Activated T-cell treated with anti-CD3 and anti-CD28 coated beads, Interleukin-2, amount 50 U/mL, for 72 hours (primary cell): ENCODE data around the gene KCND3. TPM values are rescaled to one million over a fixed set of nuclear protein-coding genes. Genes with fewer than 3 reads are reported as not detected.

ENCODE experiments used
- ATAC-seq, 2 donors: fragments of 150-1000 bp; cut with Tn5 transposase; replicated peaks in 1 of 2; 2 replicates each; pipeline ENCODE4 v1.10.0; 2021; ENCODE audit warnings: moderate library complexity in 2 of 2, mild to moderate bottlenecking in 1 of 2
- DNase-seq, 2 donors: peaks; one replicate each; pipeline ENCODE4 v3.0.0; 2021 to 2022; ENCODE audit warnings: mixed read lengths in 1 of 2
- H3K27ac Mint-ChIP-seq: one replicate; pipeline ENCODE4 v1.8.0; 2022; ENCODE audit warnings: mild to moderate bottlenecking, moderate library complexity, mixed read lengths
- H3K27me3 Mint-ChIP-seq: one replicate; pipeline ENCODE4 v1.8.0; 2022; ENCODE audit warnings: low read depth, mixed read lengths
- H3K36me3 Mint-ChIP-seq, 2 donors: one replicate each; pipeline ENCODE4 v1.8.0; 2022; ENCODE audit warnings: mixed read lengths in 2 of 2, mild to moderate bottlenecking in 1 of 2; ENCODE audit not compliant: insufficient read depth in 2 of 2
- H3K4me1 Mint-ChIP-seq: one replicate; pipeline ENCODE4 v1.8.0; 2022; ENCODE audit warnings: low read depth, mixed read lengths
- H3K4me3 Mint-ChIP-seq, 2 donors: one replicate each; pipeline ENCODE4 v1.8.0; 2022; ENCODE audit warnings: mild to moderate bottlenecking in 2 of 2, mixed read lengths in 2 of 2, moderate library complexity in 2 of 2
- H3K9me3 Mint-ChIP-seq, 2 donors: one replicate each; pipeline ENCODE4 v1.8.0; 2022; ENCODE audit warnings: mixed read lengths in 2 of 2
- total RNA-seq, 2 donors: library from RNA; stranded (reverse); gene quantifications; one replicate each; pipeline ENCODE4 v1.2.3, GENCODE V29; 2022

The KCND3 gene
- total RNA-seq, 2 donors from 2014 or later, result not detected

GRCh38 chr1:111981090-111981489 lies 8.4 kb downstream of the KCND3 start:
- no peak overlapping the region for H3K27ac Mint-ChIP-seq
- H3K36me3 Mint-ChIP-seq, result no peaks in the 10 kb centered on the region
- no peak for DNase-seq

DNA sequence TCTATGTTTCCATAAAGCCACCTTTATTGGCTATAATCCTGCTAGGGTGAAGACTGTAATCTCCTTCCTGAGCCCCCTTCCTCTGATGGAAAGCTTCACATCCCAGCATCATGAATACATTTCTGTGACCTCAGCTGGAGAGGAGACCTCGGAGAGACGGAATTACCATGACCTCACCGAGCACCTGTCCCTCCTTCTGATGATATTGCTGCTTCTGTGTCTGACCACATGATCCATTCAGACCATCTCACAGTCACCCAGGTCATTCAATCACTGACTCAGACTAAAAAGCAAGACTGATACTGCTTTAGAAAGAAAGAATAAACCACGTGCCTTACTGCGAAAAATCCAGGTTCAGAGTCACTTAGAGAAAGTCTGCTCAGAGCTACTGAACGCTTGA lies 8.8 kb downstream of the KCND3 start:
- no peaks in the 10 kb centered on the region for H3K9me3 Mint-ChIP-seq

More at GRCh38 chr1:111981090-111981489, 8.4 kb downstream of the KCND3 start:
- ATAC-seq, result no peak
- H3K27me3 Mint-ChIP-seq, result peaks cover 55% of the 10 kb centered on the region
- H3K4me1 Mint-ChIP-seq, result no peaks in the 10 kb centered on the region
- H3K9me3 Mint-ChIP-seq, result no peaks in the 10 kb centered on the region
- H3K4me3 Mint-ChIP-seq, result no peak overlapping the region

DNA sequence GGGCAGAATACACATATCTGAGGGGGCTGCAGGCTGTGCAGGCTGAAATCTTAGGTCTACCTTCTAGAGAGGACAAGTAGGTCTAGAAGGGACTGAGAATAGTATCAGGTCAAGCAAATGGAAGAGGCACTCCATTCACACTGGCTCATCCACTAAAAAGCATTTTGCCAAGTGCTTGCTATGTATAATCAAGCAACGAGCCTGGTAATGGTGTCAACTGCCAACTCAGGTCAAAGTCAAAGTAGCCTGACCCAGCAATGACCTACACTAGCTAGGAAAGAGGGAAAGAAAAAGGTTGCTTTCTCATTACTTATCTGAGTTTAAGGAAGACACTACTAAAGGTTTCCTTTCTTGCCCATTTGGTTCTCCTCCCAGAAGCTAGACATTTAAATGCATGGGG lies 10.8 kb downstream of the KCND3 start:
- no peaks in the 10 kb centered on the region for H3K36me3 Mint-ChIP-seq
- no peak overlapping the region for H3K27ac Mint-ChIP-seq
- ATAC-seq (no peak), DNase-seq (no peak)
- peaks cover 60% of the 10 kb centered on the region for H3K27me3 Mint-ChIP-seq
- H3K4me3 Mint-ChIP-seq, result no peak overlapping the region
- no peaks in the 10 kb centered on the region for H3K4me1 Mint-ChIP-seq
- H3K9me3 Mint-ChIP-seq, result no peaks in the 10 kb centered on the region

More for the DNA sequence above, 8.8 kb downstream of the KCND3 start:
- H3K36me3 Mint-ChIP-seq, result no peaks in the 10 kb centered on the region
- peaks cover 57% of the 10 kb centered on the region for H3K27me3 Mint-ChIP-seq
- no peaks in the 10 kb centered on the region for H3K4me1 Mint-ChIP-seq
- H3K4me3 Mint-ChIP-seq, result no peak overlapping the region
- no peak overlapping the region for H3K27ac Mint-ChIP-seq
- no peak for DNase-seq
- no peak for ATAC-seq

DNA sequence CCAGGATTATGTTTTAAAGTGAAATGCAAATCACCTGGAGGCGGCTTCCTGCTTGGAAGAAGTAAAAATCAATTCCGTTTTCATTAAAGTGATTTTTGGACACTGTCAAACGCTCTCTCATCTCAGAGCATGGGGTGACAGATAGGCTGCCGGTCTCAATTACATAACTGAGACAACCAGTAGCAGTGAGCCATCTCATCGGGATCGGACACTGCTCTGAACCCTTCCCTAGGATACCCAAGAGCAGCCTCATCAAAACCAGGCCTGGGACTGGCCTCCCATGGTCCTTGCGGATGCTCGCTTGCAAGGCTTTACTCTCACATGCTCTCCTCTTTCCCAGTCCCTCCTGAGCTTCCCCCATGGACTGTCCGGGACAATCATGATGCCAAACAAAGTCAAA lies 12.1 kb downstream of the KCND3 start:
- H3K27me3 Mint-ChIP-seq, result peaks cover 63% of the 10 kb centered on the region
- H3K4me3 Mint-ChIP-seq, result no peak overlapping the region
- H3K4me1 Mint-ChIP-seq, result no peaks in the 10 kb centered on the region
- DNase-seq (no peak), ATAC-seq (no peak)
- H3K27ac Mint-ChIP-seq, result no peak overlapping the region
- no peaks in the 10 kb centered on the region for H3K36me3 Mint-ChIP-seq
- H3K9me3 Mint-ChIP-seq, result no peaks in the 10 kb centered on the region

DNA sequence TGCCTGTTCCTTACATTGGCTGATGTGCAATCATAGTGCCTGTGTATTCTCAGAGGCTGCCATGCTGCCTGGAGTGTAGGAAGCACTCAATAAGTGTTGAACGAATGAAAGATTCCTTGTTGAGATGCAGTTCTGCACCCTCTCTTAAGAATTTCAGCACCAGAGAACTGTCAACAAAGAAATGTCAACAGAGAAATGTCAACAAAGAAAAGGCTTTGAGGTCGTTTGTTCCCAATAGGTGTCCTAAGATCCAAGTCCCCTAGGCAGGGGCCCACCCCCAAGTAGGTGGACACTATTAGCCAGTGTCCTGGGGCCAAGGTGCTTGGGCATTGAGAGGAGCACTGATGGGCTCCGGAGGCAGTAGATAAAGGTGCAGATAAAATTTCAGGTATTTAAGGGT lies 12.6 kb downstream of the KCND3 start:
- no peaks in the 10 kb centered on the region for H3K36me3 Mint-ChIP-seq
- H3K9me3 Mint-ChIP-seq, result no peaks in the 10 kb centered on the region
- peaks cover 64% of the 10 kb centered on the region for H3K27me3 Mint-ChIP-seq
- H3K27ac Mint-ChIP-seq, result no peak overlapping the region
- no peak overlapping the region for H3K4me3 Mint-ChIP-seq
- ATAC-seq (no peak), DNase-seq (no peak)
- H3K4me1 Mint-ChIP-seq, result no peaks in the 10 kb centered on the region

- no peak overlapping the region for H3K4me3 Mint-ChIP-seq
- H3K9me3 Mint-ChIP-seq, result no peaks in the 10 kb centered on the region
- H3K4me1 Mint-ChIP-seq, result no peaks in the 10 kb centered on the region
- peaks cover 64% of the 10 kb centered on the region for H3K27me3 Mint-ChIP-seq
- ATAC-seq, result no peak
- no peak overlapping the region for H3K27ac Mint-ChIP-seq
- no peak for DNase-seq
- no peaks in the 10 kb centered on the region for H3K36me3 Mint-ChIP-seq
Observed at GRCh38 chr1:111976332-111976731, 13.1 kb downstream of the KCND3 start.

- Mint-ChIP-seq H3K4me3 (no peak overlapping the region), H3K36me3 (no peaks in the 10 kb centered on the region)
- no peak for ATAC-seq
Observed at GRCh38 chr1:111973150-111973790, 16.2 kb downstream of the KCND3 start.

GRCh38 chr1:111971396-111971795 lies 18.1 kb downstream of the KCND3 start:
- no peak for ATAC-seq
- DNase-seq, result no peak
- Mint-ChIP-seq H3K4me3 (no peak overlapping the region), H3K9me3 (no peaks in the 10 kb centered on the region), H3K36me3 (no peaks in the 10 kb centered on the region), H3K4me1 (no peaks in the 10 kb centered on the region), H3K27ac (no peak overlapping the region), H3K27me3 (peaks cover 63% of the 10 kb centered on the region)

More at GRCh38 chr1:111973150-111973790, 16.2 kb downstream of the KCND3 start:
- DNase-seq, result no peak
- H3K4me1 Mint-ChIP-seq, result no peaks in the 10 kb centered on the region
- H3K9me3 Mint-ChIP-seq, result no peaks in the 10 kb centered on the region
- H3K27me3 Mint-ChIP-seq, result peaks cover 76% of the 10 kb centered on the region
- no peak overlapping the region for H3K27ac Mint-ChIP-seq

DNA sequence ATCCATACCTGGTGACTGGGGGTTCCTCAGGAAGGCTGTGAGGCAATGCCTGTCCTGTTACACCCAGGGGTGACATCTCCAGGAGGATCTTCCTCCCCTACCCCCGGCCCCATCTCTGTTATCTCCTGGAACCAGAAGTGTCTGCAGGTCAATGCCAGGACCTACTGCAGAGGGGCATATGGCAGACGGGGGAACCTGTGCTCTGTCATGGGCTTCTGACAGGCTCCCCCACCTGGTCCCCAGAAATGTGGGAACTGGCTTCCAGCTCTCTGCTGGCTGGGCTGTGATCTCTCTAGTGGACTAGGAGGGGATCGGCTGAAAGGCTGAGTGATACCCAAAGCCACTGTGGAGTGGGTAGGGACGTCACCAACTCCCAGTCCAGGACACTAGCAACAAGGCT lies 21.0 kb downstream of the KCND3 start:
- H3K4me3 Mint-ChIP-seq, result no peak overlapping the region
- H3K27ac Mint-ChIP-seq, result no peak overlapping the region
- DNase-seq (no peak), ATAC-seq (no peak)
- H3K4me1 Mint-ChIP-seq, result no peaks in the 10 kb centered on the region
- H3K9me3 Mint-ChIP-seq, result no peaks in the 10 kb centered on the region
- peaks cover 55% of the 10 kb centered on the region for H3K27me3 Mint-ChIP-seq
- no peaks in the 10 kb centered on the region for H3K36me3 Mint-ChIP-seq

DNA sequence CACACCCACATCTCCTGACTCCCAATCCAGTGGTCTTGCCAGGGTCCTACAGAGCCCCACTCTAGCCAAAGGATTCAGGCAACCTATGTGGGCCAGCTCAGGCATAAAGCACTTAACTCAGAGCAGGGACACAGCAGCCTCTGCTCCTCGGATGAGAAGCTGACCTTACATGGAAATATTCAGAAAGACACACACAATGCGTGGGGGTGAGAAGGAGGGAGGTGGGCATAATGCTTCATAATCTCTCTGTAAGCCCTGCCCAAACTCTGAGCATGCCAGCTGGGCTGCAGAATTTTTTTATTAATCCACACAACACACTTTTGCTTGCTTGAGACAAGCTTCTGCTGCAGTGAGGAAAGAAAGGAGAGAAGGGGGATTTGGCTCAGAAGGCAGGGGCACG lies 21.6 kb downstream of the KCND3 start:
- no peak for DNase-seq
- H3K4me3 Mint-ChIP-seq, result no peak overlapping the region
- H3K27ac Mint-ChIP-seq, result no peak overlapping the region
- no peaks in the 10 kb centered on the region for H3K9me3 Mint-ChIP-seq
- no peak for ATAC-seq
- H3K36me3 Mint-ChIP-seq, result no peaks in the 10 kb centered on the region
- H3K27me3 Mint-ChIP-seq, result peaks cover 57% of the 10 kb centered on the region
- H3K4me1 Mint-ChIP-seq, result no peaks in the 10 kb centered on the region

GRCh38 chr1:111967067-111967690 lies 22.3 kb downstream of the KCND3 start:
- H3K27me3 Mint-ChIP-seq, result peaks cover 50% of the 10 kb centered on the region
- no peaks in the 10 kb centered on the region for H3K4me1 Mint-ChIP-seq
- ATAC-seq (no peak), DNase-seq (no peak)
- H3K27ac Mint-ChIP-seq, result no peak overlapping the region
- H3K9me3 Mint-ChIP-seq, result no peaks in the 10 kb centered on the region
- H3K36me3 Mint-ChIP-seq, result no peaks in the 10 kb centered on the region
- H3K4me3 Mint-ChIP-seq, result no peak overlapping the region

- no peak for DNase-seq
- peaks cover 50% of the 10 kb centered on the region for H3K27me3 Mint-ChIP-seq
- no peak overlapping the region for H3K4me3 Mint-ChIP-seq
- no peaks in the 10 kb centered on the region for H3K36me3 Mint-ChIP-seq
- no peaks in the 10 kb centered on the region for H3K9me3 Mint-ChIP-seq
- H3K4me1 Mint-ChIP-seq, result no peaks in the 10 kb centered on the region
- no peak overlapping the region for H3K27ac Mint-ChIP-seq
- no peak for ATAC-seq
Observed at GRCh38 chr1:111965781-111966443, 23.6 kb downstream of the KCND3 start.

DNA sequence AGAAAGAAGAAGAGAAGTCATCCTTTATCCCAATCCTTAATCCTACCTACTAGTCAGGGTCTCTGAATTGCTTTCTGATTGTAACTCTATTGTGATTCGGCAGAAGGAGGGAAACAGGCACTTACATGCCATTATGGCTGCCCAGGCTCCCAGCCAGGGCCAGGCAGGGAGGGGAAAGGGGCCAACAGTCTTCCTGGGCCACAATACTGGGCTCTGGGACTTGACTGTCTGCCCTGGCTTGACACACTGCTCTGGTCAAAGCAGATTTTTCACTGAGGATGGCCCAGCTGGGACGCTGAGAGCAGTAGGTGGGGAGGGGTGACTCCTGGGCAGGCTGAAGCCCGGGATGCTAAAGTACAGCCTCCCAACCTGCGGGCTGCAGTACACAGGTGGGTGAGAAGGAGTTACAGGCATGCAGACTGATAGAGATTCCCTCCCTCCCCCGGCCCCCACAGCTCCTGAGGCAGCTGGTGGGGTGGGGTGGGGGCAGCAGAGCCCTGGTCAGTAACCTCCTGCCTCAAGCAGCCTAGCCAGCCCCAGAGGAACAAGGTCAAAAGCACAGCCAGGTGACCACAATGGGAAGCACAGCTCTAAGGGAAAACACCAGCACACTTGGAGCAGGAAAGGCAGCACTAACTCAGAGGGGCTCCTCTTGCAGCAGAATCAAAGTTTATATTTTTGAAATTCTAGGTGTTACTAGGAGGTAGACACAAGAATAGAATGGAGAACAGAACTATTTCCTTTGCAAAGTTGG lies 25.3 kb downstream of the KCND3 start:
- H3K36me3 Mint-ChIP-seq, result no peaks in the 10 kb centered on the region
- H3K27ac Mint-ChIP-seq, result no peak overlapping the region
- no peaks in the 10 kb centered on the region for H3K4me1 Mint-ChIP-seq
- no peaks in the 10 kb centered on the region for H3K9me3 Mint-ChIP-seq
- H3K4me3 Mint-ChIP-seq, result no peak overlapping the region
- DNase-seq (no peak), ATAC-seq (no peak)
- H3K27me3 Mint-ChIP-seq, result peaks cover 49% of the 10 kb centered on the region
